Calu3 (cell line): ENCODE measurements around the gene CFI. TPM values are rescaled to one million over a fixed set of nuclear protein-coding genes. Genes with fewer than 3 reads are reported as not detected.
A peak's percentile ranks its signal among the peaks of the same experiment; 100 is the strongest.

Experiments used
- BruUV-seq: library from RNA; stranded (reverse); fragments of 400-500 nt; replicated peaks from 2 replicates; lab custom pipeline; 2021; lab: Mats Ljungman, UMichigan
- CTCF ChIA-PET: fragments of 300-600 bp; sonication (Branson Sonifier 250); formaldehyde crosslinking; loops from one replicate; lab custom pipeline; 2022; ENCODE audit warnings: antibody characterized with exemption; lab: Charles Lee
- DNase-seq: peaks from one replicate; pipeline ENCODE4 v3.0.0; 2022
- H3K27ac Mint-ChIP-seq: one replicate; pipeline ENCODE4 v1.8.0; 2022; ENCODE audit warnings: mixed read lengths; ENCODE audit not compliant: unreplicated experiment
- H3K27me3 Mint-ChIP-seq: one replicate; pipeline ENCODE4 v1.8.0; 2022; ENCODE audit warnings: mixed read lengths; ENCODE audit not compliant: unreplicated experiment
- H3K36me3 Mint-ChIP-seq: one replicate; pipeline ENCODE4 v1.8.0; 2022; ENCODE audit warnings: mild to moderate bottlenecking, moderate library complexity, mixed read lengths; ENCODE audit not compliant: insufficient read depth, unreplicated experiment
- H3K4me1 Mint-ChIP-seq: one replicate; pipeline ENCODE4 v1.8.0; 2022; ENCODE audit warnings: mild to moderate bottlenecking, low read depth, mixed read lengths; ENCODE audit not compliant: unreplicated experiment
- H3K4me3 Mint-ChIP-seq: one replicate; pipeline ENCODE4 v1.8.0; 2022; ENCODE audit warnings: mild to moderate bottlenecking, low read depth, moderate library complexity, mixed read lengths; ENCODE audit not compliant: unreplicated experiment
- H3K9me3 Mint-ChIP-seq: one replicate; pipeline ENCODE4 v1.8.0; 2022; ENCODE audit warnings: low read depth, mixed read lengths; ENCODE audit not compliant: unreplicated experiment
- CTCF ChIP-seq: fragments of 200-600 bp; IDR thresholded peaks from one replicate; pipeline ENCODE4 v1.8.0; 2022; ENCODE audit warnings: antibody characterized with exemption; ENCODE audit not compliant: unreplicated experiment
- intact Hi-C: fragments of 100-400 bp; cut with micrococcal nuclease; formaldehyde crosslinking; loops from one replicate; pipeline ENCODE4 v1.10.0; 2022; ENCODE audit not compliant: unreplicated experiment
- total RNA-seq: library from RNA; stranded (reverse); gene quantifications from 2 replicates; pipeline ENCODE4 v1.2.3, GENCODE V29; 2022

The CFI gene
- total RNA-seq, 1 experiment from 2014 or later = 25.8 TPM

GRCh38 chr4:109708435-109708834, 93.4 kb downstream of the CFI start:
- DNase-seq = no peak
- H3K4me1 Mint-ChIP-seq = peaks cover 6% of the 10 kb centered on the region
- H3K36me3 Mint-ChIP-seq = peaks cover 14% of the 10 kb centered on the region
- CTCF ChIA-PET = no interaction called here
- H3K27ac Mint-ChIP-seq = no peak overlapping the region
- intact Hi-C loops = loop anchor here (10.0 kb wide), 1 partner anchor 266 kb away; no protein-coding TSS in a partner anchor
- no TSS peak for BruUV-seq
- H3K4me3 Mint-ChIP-seq = no peak overlapping the region
- H3K27me3 Mint-ChIP-seq = no peaks in the 10 kb centered on the region
- H3K9me3 Mint-ChIP-seq = no peaks in the 10 kb centered on the region
- no peak for TF ChIP-seq CTCF

- no peaks in the 10 kb centered on the region for H3K9me3 Mint-ChIP-seq
- peak overlapping the region; percentile 40 for H3K27ac Mint-ChIP-seq
- TF ChIP-seq CTCF = no peak
- CTCF ChIA-PET = interaction anchor here (1.0 to 1.9 kb wide), 3 partner anchors 26 to 100 kb away, joined by 3 to 7 read pairs (median 6); partner anchors contain the start of genes CFI and PLA2G12A
- no peaks in the 10 kb centered on the region for H3K27me3 Mint-ChIP-seq
- peaks cover 16% of the 10 kb centered on the region for H3K4me1 Mint-ChIP-seq
- DNase-seq = no peak
- H3K4me3 Mint-ChIP-seq = peak overlapping the region; percentile 92
- peaks cover 30% of the 10 kb centered on the region for H3K36me3 Mint-ChIP-seq
- no TSS peak for BruUV-seq
- intact Hi-C loops = loop anchor here (5.0 to 10.0 kb wide), 4 partner anchors 98 to 277 kb away; partner anchors contain the start of genes CFI and GAR1
Observed at GRCh38 chr4:109703664-109704361, 98.0 kb downstream of the CFI start.

GRCh38 chr4:109702950-109703663, 98.7 kb downstream of the CFI start, which contains the start of gene CASP6:
Gene CASP6 (minus strand): TSS chr4:109703445. CDS start chr4:109703395, 50 bp downstream.
- peak; percentile 54 for TF ChIP-seq CTCF
- peak within 1 kb of the TSS; percentile 92 for H3K4me3 Mint-ChIP-seq
- intact Hi-C loops = loop anchor here (5.0 to 10.0 kb wide), 4 partner anchors 99 to 276 kb away; partner anchors contain the start of genes CFI and GAR1
- H3K27ac Mint-ChIP-seq = peak within 1 kb of the TSS; percentile 40
- peaks cover 30% of the 10 kb centered on the region for H3K36me3 Mint-ChIP-seq
- no peaks in the 10 kb centered on the region for H3K27me3 Mint-ChIP-seq
- CTCF ChIA-PET = interaction anchor here (0.6 to 1.9 kb wide), 4 partner anchors 18 to 101 kb away, joined by 3 to 8 read pairs (median 6); partner anchors contain the start of genes CFI and PLA2G12A
- H3K4me1 Mint-ChIP-seq = peaks cover 16% of the 10 kb centered on the region
- BruUV-seq = TSS peak; percentile 12
- no peaks in the 10 kb centered on the region for H3K9me3 Mint-ChIP-seq
- DNase-seq = peak; percentile 75
